ENCODE measurements around the gene ZNF837.
"Not testable (repeated sequence)": the region's sequence is repeated elsewhere in the genome, so short reads cannot be mapped to it uniquely, and the experiment has no call there.

The ZNF837 gene

GRCh38 chr19:58380037-58380661 is 681 bp downstream of the ZNF837 start:
- peak overlapping the region; percentile 77 for H3K4me3 ChIP-seq (replicated peaks; ENCODE audit: low read depth, low read length)
- no peaks in the 10 kb centered on the region for H3K27me3 ChIP-seq (replicated peaks; ENCODE audit: control insufficient read depth, insufficient read depth, low read length)
- H3K36me3 ChIP-seq (ENCODE audit: control insufficient read depth, insufficient read depth, low read length): no peaks in the 10 kb centered on the region; the same call in 1 of the 2 replicates
- no peak for DNase-seq (ENCODE audit: extremely low read depth, insufficient read length)
- TF ChIP-seq CTCF (IDR thresholded peaks at IDR 0.05; ENCODE audit: insufficient read depth, low read length, poor library complexity, severe bottlenecking): no peak

GRCh38 chr19:58379246-58379645 is 1.6 kb downstream of the ZNF837 start:
- TF ChIP-seq CTCF (IDR thresholded peaks at IDR 0.05; ENCODE audit: insufficient read depth, low read length, poor library complexity, severe bottlenecking): no peak
- no peak for DNase-seq (ENCODE audit: extremely low read depth, insufficient read length)
- Histone ChIP-seq H3K36me3 (ENCODE audit: control insufficient read depth, insufficient read depth, low read length) (no peaks in the 10 kb centered on the region; the same call in 1 of the 2 replicates), H3K4me3 (replicated peaks; ENCODE audit: low read depth, low read length) (no peak overlapping the region), H3K27me3 (replicated peaks; ENCODE audit: control insufficient read depth, insufficient read depth, low read length) (no peaks in the 10 kb centered on the region)

GRCh38 chr19:58376724-58377123 is 4.1 kb downstream of the ZNF837 start:
- not testable (repeated sequence) for H3K36me3 ChIP-seq (ENCODE audit: control insufficient read depth, insufficient read depth, low read length); H3K4me3 ChIP-seq (replicated peaks; ENCODE audit: low read depth, low read length); H3K27me3 ChIP-seq (replicated peaks; ENCODE audit: control insufficient read depth, insufficient read depth, low read length); DNase-seq (ENCODE audit: extremely low read depth, insufficient read length)

- H3K4me3 ChIP-seq (replicated peaks; ENCODE audit: low read depth, low read length): no peak overlapping the region
- no peaks in the 10 kb centered on the region for H3K36me3 ChIP-seq (ENCODE audit: control insufficient read depth, insufficient read depth, low read length)
- TF ChIP-seq CTCF (IDR thresholded peaks at IDR 0.05; ENCODE audit: insufficient read depth, low read length, poor library complexity, severe bottlenecking): no peak
- DNase-seq (ENCODE audit: extremely low read depth, insufficient read length): no peak
- no peaks in the 10 kb centered on the region for H3K27me3 ChIP-seq (replicated peaks; ENCODE audit: control insufficient read depth, insufficient read depth, low read length)
Measured at GRCh38 chr19:58374200-58374599, 6.6 kb downstream of the ZNF837 start.

GRCh38 chr19:58372311-58373133 is 8.3 kb downstream of the ZNF837 start:
- no peaks in the 10 kb centered on the region; the same call in 1 of the 2 replicates for H3K36me3 ChIP-seq (ENCODE audit: control insufficient read depth, insufficient read depth, low read length)
- no peaks in the 10 kb centered on the region for H3K27me3 ChIP-seq (replicated peaks; ENCODE audit: control insufficient read depth, insufficient read depth, low read length)
- no peak for TF ChIP-seq CTCF (IDR thresholded peaks at IDR 0.05; ENCODE audit: insufficient read depth, low read length, poor library complexity, severe bottlenecking)
- no peak overlapping the region for H3K4me3 ChIP-seq (replicated peaks; ENCODE audit: low read depth, low read length)
- DNase-seq (ENCODE audit: extremely low read depth, insufficient read length): no peak

GRCh38 chr19:58368561-58369360 is 12.1 kb downstream of the ZNF837 start:
- H3K4me3 ChIP-seq (replicated peaks; ENCODE audit: low read depth, low read length): no peak overlapping the region
- no peak for DNase-seq (ENCODE audit: extremely low read depth, insufficient read length)
- TF ChIP-seq CTCF (IDR thresholded peaks at IDR 0.05; ENCODE audit: insufficient read depth, low read length, poor library complexity, severe bottlenecking): no peak
- no peaks in the 10 kb centered on the region for H3K27me3 ChIP-seq (replicated peaks; ENCODE audit: control insufficient read depth, insufficient read depth, low read length)
- H3K36me3 ChIP-seq (ENCODE audit: control insufficient read depth, insufficient read depth, low read length): no peaks in the 10 kb centered on the region; the same call in 1 of the 2 replicates

All from GM06990 (cell line).